Endothelial cell of umbilical vein (primary cell): ENCODE measurements around the gene MAP2K1.

Experiments
- EZH2 ChIP-seq: IDR thresholded peaks from 2 replicates; pipeline ENCODE4 v1.6.1; 2012; ENCODE audit warnings: borderline replicate concordance, low read depth, mild to moderate bottlenecking, moderate library complexity, low read length, inconsistent platforms; ENCODE audit not compliant: severe bottlenecking
- JUN ChIP-seq: IDR thresholded peaks from 2 replicates; pipeline ENCODE4 v1.6.1; 2011; ENCODE audit warnings: borderline replicate concordance, low read depth; ENCODE audit not compliant: insufficient read length, insufficient read depth
- POLR2A ChIP-seq: IDR thresholded peaks from 2 replicates; pipeline ENCODE4 v1.6.1; 2012; ENCODE audit warnings: low read depth, mild to moderate bottlenecking, control low read depth, low read length
- TF ChIP-seq, protein P1 (sequence below), 2 donors: IDR thresholded peaks; 1 replicate in 1 of 2; 2 replicates in 1 of 2; pipeline ENCODE4 v1.5.1; 2011; ENCODE audit warnings: low read length in 2 of 2, mild to moderate bottlenecking in 2 of 2, moderate library complexity in 2 of 2, control low read depth in 1 of 2, inconsistent platforms in 1 of 2, low read depth in 1 of 2; ENCODE audit not compliant: insufficient read depth in 1 of 2; ENCODE audit errors: extremely low read depth in 1 of 2

DNA sequence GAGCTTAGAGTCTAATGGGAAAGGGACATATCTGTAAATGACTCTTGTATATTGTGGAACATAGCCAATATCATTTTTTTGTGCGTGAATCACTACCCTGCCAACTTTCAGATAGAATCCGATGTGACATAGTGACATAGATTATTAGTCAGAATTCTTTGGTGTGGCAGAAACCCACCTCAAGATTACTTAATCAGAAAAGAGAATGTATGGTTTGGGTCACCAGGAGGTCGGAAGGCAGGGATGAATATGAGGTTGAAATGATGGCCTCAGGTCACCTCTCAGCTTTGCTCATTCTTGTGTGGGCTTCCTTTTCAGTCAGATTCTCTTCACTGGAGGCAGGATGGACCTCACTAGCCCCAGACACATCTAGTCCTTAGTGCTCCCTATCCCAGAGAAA lies 69.5 kb downstream of the MAP2K1 start:
- no peak for TF ChIP-seq POLR2A
- TF ChIP-seq, protein P1, sequence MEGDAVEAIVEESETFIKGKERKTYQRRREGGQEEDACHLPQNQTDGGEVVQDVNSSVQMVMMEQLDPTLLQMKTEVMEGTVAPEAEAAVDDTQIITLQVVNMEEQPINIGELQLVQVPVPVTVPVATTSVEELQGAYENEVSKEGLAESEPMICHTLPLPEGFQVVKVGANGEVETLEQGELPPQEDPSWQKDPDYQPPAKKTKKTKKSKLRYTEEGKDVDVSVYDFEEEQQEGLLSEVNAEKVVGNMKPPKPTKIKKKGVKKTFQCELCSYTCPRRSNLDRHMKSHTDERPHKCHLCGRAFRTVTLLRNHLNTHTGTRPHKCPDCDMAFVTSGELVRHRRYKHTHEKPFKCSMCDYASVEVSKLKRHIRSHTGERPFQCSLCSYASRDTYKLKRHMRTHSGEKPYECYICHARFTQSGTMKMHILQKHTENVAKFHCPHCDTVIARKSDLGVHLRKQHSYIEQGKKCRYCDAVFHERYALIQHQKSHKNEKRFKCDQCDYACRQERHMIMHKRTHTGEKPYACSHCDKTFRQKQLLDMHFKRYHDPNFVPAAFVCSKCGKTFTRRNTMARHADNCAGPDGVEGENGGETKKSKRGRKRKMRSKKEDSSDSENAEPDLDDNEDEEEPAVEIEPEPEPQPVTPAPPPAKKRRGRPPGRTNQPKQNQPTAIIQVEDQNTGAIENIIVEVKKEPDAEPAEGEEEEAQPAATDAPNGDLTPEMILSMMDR (IDR thresholded peaks at IDR 0.05; ENCODE audit: extremely low read depth in 1 of 2, insufficient read depth in 1 of 2, low read depth in 1 of 2, low read length in 2 of 2) = no peak
- no peak for TF ChIP-seq EZH2
- TF ChIP-seq JUN = no peak
